T-helper 1 cell (primary cell): ENCODE measurements around the gene ITPR2.
"Not testable (repeated sequence)": the region's sequence is repeated elsewhere in the genome, so short reads cannot be mapped to it uniquely, and the experiment has no call there.

Source experiments
- DNase-seq, 5 donors: peaks; one replicate each; pipeline ENCODE4 v3.0.0-alpha.2; 2012 to 2020

Gene ITPR2

GRCh38 chr12:26786865-26787514 is 46.0 kb downstream of the ITPR2 start:
- no peak for DNase-seq

GRCh38 chr12:26786491-26786864 is 46.5 kb downstream of the ITPR2 start:
- no peak for DNase-seq

GRCh38 chr12:26783816-26784379 is 49.1 kb downstream of the ITPR2 start:
- not testable (repeated sequence) for DNase-seq

DNA sequence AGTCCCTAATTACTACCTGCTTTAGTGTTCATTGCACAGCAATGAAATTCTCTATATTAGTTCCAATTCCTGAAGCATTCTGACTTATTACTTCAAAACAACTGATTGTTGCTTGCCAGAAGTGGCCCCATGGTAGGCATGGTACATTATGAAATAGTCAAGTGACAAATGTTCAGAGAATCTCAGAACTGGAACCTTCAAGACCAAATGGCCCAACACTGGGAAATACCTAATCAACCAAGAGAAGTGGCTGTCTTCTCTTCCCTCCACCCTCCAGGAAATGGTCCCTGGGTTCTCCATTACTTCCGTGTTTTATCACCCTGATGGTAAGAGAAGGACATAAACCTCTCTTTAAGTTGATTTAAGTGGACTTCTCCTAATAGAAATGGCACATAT is 49.9 kb downstream of the ITPR2 start:
- DNase-seq, result no peak

DNA sequence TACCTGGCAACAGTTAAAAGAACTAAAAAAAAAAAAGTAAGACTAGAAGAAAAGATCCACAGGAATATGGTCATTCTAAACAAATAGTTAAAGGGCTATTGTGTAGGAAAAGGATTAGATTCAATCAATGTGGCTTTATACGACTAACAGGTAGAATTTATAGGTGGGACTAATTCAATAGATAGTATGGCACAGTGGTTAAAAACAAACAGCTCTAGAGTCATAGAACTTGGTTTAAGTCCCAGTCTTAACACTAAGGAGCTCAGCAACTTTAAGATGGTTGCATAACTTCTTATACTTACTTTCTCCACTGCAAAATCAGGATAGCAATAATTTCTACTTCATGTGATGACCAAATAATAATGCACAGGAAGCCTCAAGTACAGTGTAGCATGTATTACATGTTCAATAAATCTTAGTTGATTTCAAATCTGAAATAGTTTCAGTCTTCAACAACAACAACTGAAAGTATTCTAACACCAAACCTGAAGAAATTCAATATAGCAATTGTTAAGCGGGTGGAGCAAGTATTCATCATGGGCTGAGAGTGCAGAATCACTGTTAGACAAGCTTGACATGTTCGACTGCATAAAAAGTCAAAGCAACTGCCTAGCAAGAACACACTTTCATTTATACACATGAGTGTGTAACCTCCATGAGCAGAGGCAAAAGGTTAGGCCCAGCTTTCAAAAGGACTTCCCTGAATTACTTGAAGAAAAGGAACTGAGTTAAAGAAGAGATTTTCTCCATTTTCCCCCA is 50.4 kb downstream of the ITPR2 start:
- DNase-seq, result no peak

DNA sequence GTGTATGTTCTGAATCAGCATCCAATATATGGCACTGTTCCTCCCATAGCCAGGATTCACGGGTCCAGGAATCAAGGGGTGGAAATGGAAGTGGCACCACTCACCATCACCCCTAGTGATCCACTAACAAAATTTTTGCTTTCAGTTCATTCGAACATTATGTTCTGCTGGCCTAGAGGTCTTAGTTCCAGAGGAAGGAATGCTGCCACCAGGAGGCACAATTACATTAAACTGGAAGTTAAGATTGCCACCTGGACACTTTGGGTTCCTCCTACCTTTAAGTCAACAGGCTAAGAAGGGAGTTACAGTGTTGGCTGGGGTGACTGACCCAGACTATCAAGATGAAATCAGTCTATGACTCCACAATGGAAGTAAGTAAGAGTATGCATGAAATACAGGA is 52.3 kb downstream of the ITPR2 start:
- DNase-seq, result not testable (repeated sequence)

GRCh38 chr12:26778173-26778775 is 54.7 kb downstream of the ITPR2 start:
- not testable (repeated sequence) for DNase-seq

- no peak for DNase-seq
Observed at GRCh38 chr12:26777236-26777635, 55.8 kb downstream of the ITPR2 start.

- not testable (repeated sequence) for DNase-seq
Observed at GRCh38 chr12:26775991-26776390, 57.0 kb downstream of the ITPR2 start.

DNA sequence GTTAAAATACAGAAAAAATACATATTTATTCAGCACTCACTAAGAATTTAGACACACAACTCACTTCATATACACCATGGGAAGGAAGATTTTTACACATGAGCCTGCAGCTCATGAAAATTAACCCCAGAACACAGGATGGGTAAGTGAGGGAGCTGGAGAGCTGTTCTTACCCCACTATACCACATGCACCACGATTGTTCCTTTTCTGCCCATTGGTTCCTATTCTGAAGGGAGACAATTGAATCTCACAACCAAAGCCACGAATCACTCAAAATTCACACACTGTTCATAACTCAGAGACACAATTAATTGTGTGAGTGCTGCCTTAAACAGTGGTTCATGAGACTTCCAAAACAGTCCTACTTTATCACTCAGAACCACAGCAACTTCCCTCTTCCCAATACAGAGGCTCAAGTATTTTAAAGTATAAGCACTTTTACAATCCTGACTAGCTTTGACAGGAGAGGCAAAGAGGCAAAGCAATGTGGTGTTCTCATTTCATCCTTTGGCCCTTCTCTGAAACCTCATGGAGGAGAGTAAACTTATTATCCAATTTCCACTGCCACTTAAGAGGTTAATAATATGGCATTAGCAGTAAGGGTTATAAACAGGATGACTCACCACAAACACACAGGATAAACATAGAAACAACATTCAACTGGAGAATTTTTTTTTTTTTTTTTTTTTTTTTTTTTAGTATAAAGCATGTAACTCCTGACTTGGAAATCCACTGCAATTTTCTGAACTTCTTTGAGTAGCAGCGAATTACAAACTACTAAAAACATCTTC is 59.5 kb downstream of the ITPR2 start:
- no peak for DNase-seq

DNA sequence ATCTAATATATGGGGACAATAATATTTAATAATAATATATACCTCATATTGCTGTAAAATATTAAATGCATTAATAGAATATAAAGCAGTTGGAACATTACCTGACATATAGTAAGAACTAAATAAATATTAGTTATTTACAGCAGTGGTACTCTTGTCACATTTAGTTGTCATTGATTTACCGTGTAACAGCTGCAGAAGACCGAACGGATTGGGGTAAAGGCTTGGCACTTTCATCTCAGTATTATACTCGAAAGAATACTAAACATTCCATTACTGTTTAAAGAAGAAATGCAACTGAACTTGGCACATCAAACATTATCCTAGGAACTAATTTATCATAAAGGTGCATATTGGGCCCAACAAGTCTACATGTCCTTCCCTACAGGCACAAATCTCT is 61.1 kb downstream of the ITPR2 start:
- DNase-seq, result no peak

DNA sequence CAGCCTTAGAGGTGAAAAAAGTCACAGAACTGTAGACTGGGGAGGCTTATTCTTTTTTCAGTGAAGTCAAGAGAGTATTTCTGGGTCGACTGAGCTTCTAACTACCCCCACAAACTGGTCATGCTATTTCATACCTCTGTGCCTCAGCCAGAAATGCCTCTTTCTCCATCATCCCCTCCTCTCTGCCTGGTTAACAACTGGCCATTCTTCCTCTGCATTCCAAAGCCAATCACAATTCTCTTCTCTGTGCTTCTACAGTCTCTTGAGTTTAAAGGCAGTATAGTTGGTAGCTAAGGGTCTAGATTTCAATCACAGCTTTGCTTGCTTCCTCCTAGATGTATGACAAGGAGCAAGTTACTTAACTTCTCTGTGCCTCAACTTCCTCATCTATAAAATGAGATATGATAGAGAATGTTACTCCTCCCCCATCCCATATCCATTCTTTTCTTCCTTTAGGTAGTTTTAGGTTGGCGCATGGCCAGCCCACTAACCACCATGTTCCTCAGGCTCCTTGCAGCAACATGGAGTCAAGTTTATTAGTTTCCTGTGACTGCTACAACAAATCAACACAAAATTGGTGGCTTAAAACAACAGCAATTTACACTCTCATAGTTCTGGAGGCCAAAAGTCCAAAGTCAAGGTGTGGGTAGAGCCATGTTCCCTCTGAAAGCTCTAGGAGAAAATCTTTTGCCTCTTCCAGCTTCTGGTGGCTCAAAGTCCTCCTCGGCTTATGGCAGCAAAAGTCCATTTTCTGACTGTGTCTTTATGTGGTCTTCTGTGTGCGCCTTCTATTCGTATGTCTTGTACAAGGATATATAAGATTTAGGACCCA is 62.5 kb downstream of the ITPR2 start:
- DNase-seq, result no peak

DNA sequence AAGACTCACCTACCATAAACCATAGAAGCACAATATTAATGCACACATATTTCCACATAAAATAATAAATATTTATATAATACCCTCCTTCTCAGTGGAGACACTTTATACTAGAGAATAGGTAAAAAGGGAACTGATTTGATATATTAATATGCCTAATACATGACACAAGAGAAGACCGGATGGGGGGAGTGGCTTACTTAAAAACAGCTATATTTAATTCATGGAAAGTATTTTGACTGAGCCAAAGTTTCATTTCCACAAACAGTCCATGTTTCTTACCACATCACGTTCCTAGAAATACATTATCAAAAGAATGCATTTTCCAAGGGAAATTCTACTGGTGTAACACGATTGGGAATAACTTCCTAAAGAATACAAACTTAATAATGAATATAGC is 63.4 kb downstream of the ITPR2 start:
- DNase-seq, result no peak

DNA sequence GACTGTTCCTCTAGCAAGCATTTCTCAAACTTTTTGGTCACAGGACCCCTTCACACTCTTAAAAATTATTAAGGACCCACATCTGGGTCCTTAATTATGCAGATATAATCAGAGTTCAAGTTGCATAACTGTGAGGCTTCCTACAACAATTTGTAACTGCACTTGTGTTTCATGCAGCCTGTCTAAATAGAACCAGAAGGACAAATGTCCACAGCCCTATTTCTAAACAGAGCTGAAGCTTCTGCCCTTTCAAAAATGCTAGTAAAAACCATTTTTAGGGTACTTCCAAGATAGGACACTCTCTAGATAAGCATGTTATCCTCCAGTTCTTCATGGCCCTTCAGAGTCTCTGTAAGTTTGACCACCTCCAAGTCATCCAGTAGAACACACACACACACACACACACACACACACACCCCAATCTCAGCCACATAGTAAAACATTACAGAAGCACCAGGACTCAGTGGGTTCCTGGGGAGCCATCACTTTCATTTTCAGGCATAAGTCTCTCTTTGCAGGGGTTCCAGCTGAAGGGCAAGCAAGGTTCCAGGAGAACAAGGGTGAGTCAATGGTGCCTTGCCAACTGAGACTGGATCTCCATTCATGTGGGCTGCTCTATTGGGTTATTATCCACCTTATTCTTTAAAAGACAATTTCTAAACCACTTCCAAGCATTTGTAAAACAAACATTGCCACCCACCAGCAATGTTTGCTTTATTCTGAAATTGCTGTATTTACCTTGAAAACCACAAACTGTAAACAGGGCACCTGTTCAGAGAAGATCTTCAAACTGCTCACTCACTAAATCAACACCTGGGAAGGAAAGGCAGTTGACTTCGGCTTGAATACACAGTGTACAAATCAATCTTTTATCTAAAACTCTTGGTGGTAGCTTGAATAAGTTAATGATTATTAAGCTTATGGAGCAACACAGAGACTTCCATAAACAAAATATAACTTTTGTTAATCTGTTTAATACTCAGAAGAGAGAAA is 64.1 kb downstream of the ITPR2 start:
- DNase-seq, result no peak

DNA sequence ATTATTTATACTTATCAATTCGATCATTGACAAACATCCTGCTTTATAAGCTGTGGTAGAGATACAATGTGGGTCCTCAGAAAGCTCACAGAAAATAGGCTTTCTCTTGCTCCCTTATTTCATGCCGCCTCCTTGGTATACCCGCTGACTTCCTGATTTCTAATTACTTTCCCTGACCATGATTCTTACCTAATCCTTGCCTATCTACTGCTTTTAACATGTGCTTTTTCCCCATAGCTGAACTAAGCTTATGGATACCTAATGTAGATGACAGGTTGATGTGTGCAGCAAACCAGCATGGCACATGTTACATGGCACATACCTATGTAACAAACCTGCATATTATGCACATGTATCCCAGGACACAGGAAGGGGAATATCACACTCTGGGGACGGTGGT is 65.1 kb downstream of the ITPR2 start:
- no peak for DNase-seq

- no peak for DNase-seq
Observed at GRCh38 chr12:26767116-26767515, 65.9 kb downstream of the ITPR2 start.

GRCh38 chr12:26762186-26762585 is 70.8 kb downstream of the ITPR2 start:
- no peak for DNase-seq

GRCh38 chr12:26761775-26762174 is 71.2 kb downstream of the ITPR2 start:
- DNase-seq, result no peak

GRCh38 chr12:26760657-26761293 is 72.2 kb downstream of the ITPR2 start:
- no peak for DNase-seq

DNA sequence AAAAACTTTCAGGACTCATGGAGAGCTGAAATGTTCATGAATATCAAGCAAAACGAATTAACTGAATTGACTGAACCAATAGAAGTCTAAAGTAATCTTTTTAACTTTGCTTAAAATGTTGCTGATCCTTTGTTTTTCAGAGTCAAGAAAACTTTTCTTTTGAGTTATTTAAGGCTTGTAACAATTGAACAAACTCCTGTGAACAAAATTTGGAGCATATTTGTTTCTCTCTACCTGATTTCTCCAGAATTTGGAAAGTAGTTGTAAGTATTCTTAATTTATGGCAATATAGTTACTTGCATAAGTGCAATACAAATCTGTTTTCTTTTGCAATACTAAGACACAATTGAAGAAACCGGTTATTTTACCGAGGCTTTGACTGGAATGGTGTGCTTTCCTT is 77.6 kb downstream of the ITPR2 start:
- not testable (repeated sequence) for DNase-seq
